Measurements from ENCODE around the gene AP4E1. TPM values are rescaled to one million over a fixed set of nuclear protein-coding genes. Genes with fewer than 3 reads are reported as not detected.

Gene AP4E1
- total RNA-seq, 1 experiment from 2014 or later, result 10.1 TPM

GRCh38 chr15:50865515-50866353 lies 42.7 kb upstream of the AP4E1 start:
- no peak overlapping the region for H3K4me2 ChIP-seq (ENCODE audit: low read length)
- intact Hi-C loops (cut with micrococcal nuclease), result no loop called here
- RAD21 ChIA-PET (ENCODE audit: low non-redundant PET in 1 of 2, low total read pairs in 2 of 2, uncharacterized antibody in 2 of 2, unreplicated experiment in 2 of 2), result no interaction called here
- H3K9me3 ChIP-seq (ENCODE audit: control insufficient read depth in 1 of 2, insufficient read depth in 1 of 2, low read depth in 1 of 2, low read length in 2 of 2), result no peaks in the 10 kb centered on the region
- CTCF ChIA-PET, result no interaction called here
- POLR2A ChIA-PET, result interaction anchor here (0.6 kb wide), 1 partner anchor 33 kb away, joined by 3 read pairs; no protein-coding TSS in a partner anchor
- no peak overlapping the region for H3K9ac ChIP-seq (ENCODE audit: low read length)
- no peak overlapping the region for H3K4me3 ChIP-seq (replicated peaks in 1 of 2; ENCODE audit: low read depth in 1 of 2, low read length in 2 of 2)
- no peaks in the 10 kb centered on the region for H3K4me1 ChIP-seq (ENCODE audit: control insufficient read depth in 1 of 2, insufficient read depth in 2 of 2, low read length in 2 of 2)
- no peak for TF ChIP-seq ZFX (IDR thresholded peaks at IDR 0.05)
- TF ChIP-seq FOSL1 (IDR thresholded peaks at IDR 0.05; ENCODE audit: low read depth), result no peak
- no peak for TF ChIP-seq RAD21 (IDR thresholded peaks at IDR 0.05; ENCODE audit: low read depth)
- no peak for TF ChIP-seq POLR2AphosphoS5 (IDR thresholded peaks at IDR 0.05; ENCODE audit: low read depth, low read length)
- no peak for TF ChIP-seq POLR2A (IDR thresholded peaks at IDR 0.05; ENCODE audit: borderline replicate concordance, extremely low read depth, insufficient read depth, insufficient read length)
- no peak for TF ChIP-seq CEBPB (IDR thresholded peaks at IDR 0.05; ENCODE audit: low read depth)
- no peak for TF ChIP-seq SIN3A (IDR thresholded peaks at IDR 0.05; ENCODE audit: low read depth)
- TF ChIP-seq EGR1 (IDR thresholded peaks at IDR 0.05; ENCODE audit: low read depth), result no peak
- TF ChIP-seq ZNF274 (IDR thresholded peaks at IDR 0.05; ENCODE audit: low read depth, low read length), result no peak
- TF ChIP-seq SP1 (IDR thresholded peaks at IDR 0.05; ENCODE audit: low read depth), result no peak
- TF ChIP-seq ZBTB33 (IDR thresholded peaks at IDR 0.05; ENCODE audit: extremely low read depth, insufficient replicate concordance, low read length), result no peak
- TF ChIP-seq SRF (IDR thresholded peaks at IDR 0.05; ENCODE audit: low read depth), result no peak
- no peak for TF ChIP-seq YY1 (IDR thresholded peaks at IDR 0.05; ENCODE audit: extremely low read depth, insufficient replicate concordance, low read depth, low read length)
- TF ChIP-seq CBX3 (IDR thresholded peaks at IDR 0.05; ENCODE audit: low read depth), result no peak
- TF ChIP-seq EZH2phosphoT487 (IDR thresholded peaks at IDR 0.05; ENCODE audit: borderline replicate concordance), result no peak
- no peak for TF ChIP-seq ELF1 (IDR thresholded peaks at IDR 0.05; ENCODE audit: borderline replicate concordance, low read depth)
- no peak for TF ChIP-seq REST (IDR thresholded peaks at IDR 0.05; ENCODE audit: low read depth)
- TF ChIP-seq TCF7L2 (IDR thresholded peaks at IDR 0.05; ENCODE audit: borderline replicate concordance, extremely low read depth, insufficient read depth, insufficient read length), result no peak
- BruUV-seq (replicated peaks), result no TSS peak
- no peaks in the 10 kb centered on the region for H4K20me1 ChIP-seq (ENCODE audit: insufficient read depth)
- no peaks in the 10 kb centered on the region for H3K9me2 ChIP-seq (ENCODE audit: insufficient read depth)
- H3K27me3 ChIP-seq (ENCODE audit: insufficient read depth, low read length), result no peaks in the 10 kb centered on the region
- H2AFZ ChIP-seq (ENCODE audit: low read depth, low read length, poor library complexity, severe bottlenecking), result no peak overlapping the region
- H3K36me3 ChIP-seq (ENCODE audit: control insufficient read depth in 1 of 2, insufficient read depth in 2 of 2, low read length in 2 of 2), result no peaks in the 10 kb centered on the region
- DNase-seq (ENCODE audit: low read depth, low spot score) (no peak), ATAC-seq (no peak)
- H3K27ac ChIP-seq (ENCODE audit: low read depth, low read length), result no peak overlapping the region
- no peaks in the 10 kb centered on the region for H3K79me2 ChIP-seq (ENCODE audit: insufficient read depth, low read length)
